Hematopoietic multipotent progenitor cell treated with erythropoietin and hydrocortisone succinate and interleukin-3 and kit ligand, for 15 days (in vitro differentiated cells): ENCODE measurements around the gene TFDP2.
"Not testable (repeated sequence)": the region's sequence is repeated elsewhere in the genome, so short reads cannot be mapped to it uniquely, and the experiment has no call there.

ENCODE experiments used
- DNase-seq: peaks from one replicate; pipeline ENCODE4 v3.0.0-alpha.2; 2015; ENCODE audit warnings: low spot score

The TFDP2 gene

GRCh38 chr3:141925677-141926076 is 223.7 kb downstream of the TFDP2 start:
- not testable (repeated sequence) for DNase-seq

DNA sequence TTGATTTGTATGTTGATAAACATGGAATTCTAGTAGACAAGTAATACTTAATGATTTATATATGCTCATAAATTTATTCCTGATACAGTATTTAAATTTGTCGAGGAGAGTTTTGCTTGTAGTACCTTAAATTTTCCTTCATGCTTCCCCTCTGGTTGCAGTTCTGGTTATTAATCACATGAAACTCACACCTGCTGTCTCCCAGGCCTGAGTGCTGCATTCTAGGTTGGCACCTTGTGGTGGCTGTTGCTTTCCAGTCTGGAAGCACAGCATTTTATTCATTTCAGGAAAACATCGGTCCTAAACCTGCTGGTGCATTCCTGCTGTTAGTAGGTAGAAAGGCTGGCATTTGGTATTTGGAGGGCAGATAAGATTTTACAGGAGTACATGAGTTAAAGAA is 228.0 kb downstream of the TFDP2 start:
- no peak for DNase-seq

GRCh38 chr3:141920701-141921100 is 228.6 kb downstream of the TFDP2 start:
- DNase-seq = no peak

GRCh38 chr3:141915766-141916165 is 233.6 kb downstream of the TFDP2 start:
- DNase-seq = no peak

GRCh38 chr3:141915016-141915415 is 234.3 kb downstream of the TFDP2 start:
- no peak for DNase-seq

DNA sequence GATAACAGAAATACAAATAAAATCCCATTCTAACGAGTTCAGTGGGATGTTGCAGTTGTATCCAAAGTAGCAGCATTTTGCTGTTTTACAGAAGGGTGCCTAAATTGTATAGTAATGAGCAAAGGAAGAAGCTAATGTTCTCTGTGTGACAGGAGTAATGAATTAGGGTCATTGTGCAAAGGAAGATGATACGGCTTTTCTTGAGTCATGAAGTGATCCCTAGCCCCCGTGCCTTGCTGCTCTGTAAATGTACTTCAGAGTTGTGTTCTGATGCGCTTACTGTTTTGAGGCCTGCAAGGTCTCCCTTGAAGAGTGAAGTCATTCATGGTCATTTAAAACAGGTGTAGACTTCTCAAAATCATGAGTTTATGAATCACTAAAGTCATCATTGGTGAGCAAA is 235.0 kb downstream of the TFDP2 start:
- DNase-seq = no peak

DNA sequence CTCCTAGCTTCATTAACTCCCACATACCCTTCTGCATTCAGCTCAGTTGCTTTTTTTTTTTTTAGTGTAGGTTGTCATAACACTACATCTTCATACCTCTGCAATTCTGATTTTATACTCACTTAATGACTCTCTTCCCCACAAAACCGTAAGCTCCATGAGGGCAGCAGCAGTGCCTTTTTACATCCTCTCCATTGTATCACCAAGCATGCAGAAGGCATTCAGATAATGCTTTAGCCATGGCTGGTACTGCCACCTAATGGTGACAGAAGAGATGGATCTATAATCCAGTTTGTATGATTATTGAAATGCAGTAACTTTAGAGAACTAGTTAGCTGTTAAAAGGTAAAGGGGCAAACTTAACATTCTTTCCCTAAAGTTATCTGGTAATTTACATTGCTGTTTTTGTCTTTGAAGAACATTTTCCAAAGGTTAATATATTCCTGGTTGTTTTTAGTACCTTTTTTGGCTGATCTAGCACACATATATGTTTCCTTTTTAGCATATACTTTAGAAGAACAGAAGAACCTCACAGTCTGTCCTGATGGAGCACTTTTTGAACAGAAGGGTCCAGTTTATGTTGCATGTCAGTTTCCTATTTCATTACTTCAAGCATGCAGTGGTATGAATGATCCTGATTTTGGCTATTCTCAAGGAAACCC is 236.1 kb downstream of the TFDP2 start:
- peak; percentile 80 for DNase-seq

- not testable (repeated sequence) for DNase-seq
These were observed 239.4 kb downstream of the TFDP2 start for GRCh38 chr3:141909986-141910385.

DNA sequence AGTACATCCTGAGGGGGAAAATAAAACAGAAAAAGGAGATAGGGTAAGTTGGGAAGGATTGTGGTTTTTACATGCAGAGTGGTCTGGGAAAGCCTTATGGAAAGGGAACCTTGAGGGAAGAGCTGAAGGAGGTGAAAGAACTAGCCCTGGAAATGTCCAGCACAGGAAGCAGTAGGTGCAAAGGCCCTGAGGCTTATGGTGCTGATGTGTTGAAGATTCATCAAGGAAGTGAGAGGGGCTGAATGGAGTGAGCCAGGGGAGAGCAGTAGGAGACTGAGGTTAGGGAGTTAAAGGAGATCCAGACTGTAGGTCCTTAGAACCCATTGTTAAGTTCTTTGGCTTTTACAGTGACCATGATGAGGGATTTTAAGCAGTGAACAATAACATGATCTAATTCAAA is 239.9 kb downstream of the TFDP2 start:
- DNase-seq = no peak

DNA sequence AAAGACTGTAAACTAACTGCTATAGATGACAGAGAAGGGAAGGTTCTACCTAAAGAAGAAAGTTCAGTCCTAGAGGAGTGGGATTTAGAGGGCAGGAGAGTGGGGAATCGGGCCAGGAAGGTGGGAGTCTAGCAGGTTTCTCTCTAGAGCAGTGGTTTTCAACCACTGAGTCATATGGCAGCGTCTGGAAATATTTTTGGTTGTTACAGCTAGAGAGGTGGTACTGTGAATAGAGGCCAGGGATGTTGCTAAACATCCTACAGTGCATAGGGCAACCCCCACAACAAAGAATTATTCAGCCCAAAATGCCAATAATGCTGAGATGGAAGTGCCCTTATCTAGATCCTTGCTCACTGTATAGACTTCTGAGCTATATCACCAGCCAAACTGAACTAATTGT is 244.2 kb downstream of the TFDP2 start:
- DNase-seq = no peak

- DNase-seq = no peak
These were observed 245.1 kb downstream of the TFDP2 start for GRCh38 chr3:141904203-141904602.

DNA sequence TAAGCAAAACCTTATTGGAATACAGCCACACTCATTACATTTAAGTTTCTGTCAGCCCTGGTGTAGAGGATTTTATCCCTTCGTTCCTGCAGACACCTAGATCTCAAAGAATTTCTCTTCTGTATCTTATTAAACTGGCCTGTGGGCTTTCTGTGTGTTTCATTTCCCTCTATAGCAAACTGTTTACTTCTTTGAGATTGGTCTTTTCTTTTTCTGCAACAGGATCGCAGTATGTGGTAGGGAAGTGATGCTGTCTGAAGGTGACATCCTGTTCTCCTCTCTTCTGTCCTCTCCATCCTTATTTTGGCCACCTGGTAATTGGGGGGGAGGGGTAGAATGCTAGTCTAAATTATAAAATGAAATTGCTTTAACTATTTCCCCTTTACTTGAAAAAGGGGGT is 247.4 kb downstream of the TFDP2 start:
- no peak for DNase-seq

- no peak for DNase-seq
These were observed 249.0 kb downstream of the TFDP2 start for GRCh38 chr3:141900343-141900742.

- DNase-seq = no peak
These were observed 250.4 kb downstream of the TFDP2 start for GRCh38 chr3:141898908-141899307.

GRCh38 chr3:141895731-141896130 is 253.6 kb downstream of the TFDP2 start:
- no peak for DNase-seq

DNA sequence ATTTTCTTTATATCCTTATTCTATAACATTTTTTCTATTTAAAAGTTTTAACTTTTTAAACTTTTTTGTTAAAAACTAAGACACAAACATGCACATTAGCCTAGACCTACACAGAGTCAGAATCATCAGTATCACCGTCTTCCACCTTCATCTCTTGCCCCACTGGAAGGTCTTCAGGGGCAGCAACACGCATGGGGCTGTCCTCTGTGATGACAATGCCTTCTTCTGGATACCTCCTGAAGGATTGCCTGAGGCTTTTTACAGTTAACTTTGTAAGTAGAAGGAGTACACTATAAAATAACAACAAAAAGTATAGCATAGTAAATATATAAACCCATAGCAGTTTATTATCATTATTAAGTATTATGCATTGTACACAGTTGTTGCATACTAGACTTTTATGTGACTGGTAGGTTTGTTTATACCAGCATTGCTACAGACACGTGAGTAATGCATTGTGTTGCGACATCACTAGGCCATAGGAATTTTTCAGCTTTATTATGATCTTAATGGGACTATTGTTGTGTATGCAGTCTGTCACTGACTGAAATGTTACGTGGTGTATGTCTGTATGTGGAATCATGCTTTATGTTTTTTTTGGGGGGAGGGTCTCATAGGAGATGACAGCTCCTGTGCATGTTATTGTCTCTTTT is 254.7 kb downstream of the TFDP2 start:
- no peak for DNase-seq
